HG02884 (cell line): Measurements from ENCODE around the gene SLC9A7.
A peak's percentile ranks its signal among the peaks of the same experiment; 100 is the strongest.
"Not testable (repeated sequence)": the region's sequence is repeated elsewhere in the genome, so short reads cannot be mapped to it uniquely, and the experiment has no call there.

Experiments used
- ATAC-seq: cut with Tn5 transposase; IDR thresholded peaks from one replicate; pipeline ENCODE4 v1.9.1; 2021; ENCODE audit warnings: mild to moderate bottlenecking, moderate library complexity; ENCODE audit not compliant: unreplicated experiment

Gene SLC9A7

DNA sequence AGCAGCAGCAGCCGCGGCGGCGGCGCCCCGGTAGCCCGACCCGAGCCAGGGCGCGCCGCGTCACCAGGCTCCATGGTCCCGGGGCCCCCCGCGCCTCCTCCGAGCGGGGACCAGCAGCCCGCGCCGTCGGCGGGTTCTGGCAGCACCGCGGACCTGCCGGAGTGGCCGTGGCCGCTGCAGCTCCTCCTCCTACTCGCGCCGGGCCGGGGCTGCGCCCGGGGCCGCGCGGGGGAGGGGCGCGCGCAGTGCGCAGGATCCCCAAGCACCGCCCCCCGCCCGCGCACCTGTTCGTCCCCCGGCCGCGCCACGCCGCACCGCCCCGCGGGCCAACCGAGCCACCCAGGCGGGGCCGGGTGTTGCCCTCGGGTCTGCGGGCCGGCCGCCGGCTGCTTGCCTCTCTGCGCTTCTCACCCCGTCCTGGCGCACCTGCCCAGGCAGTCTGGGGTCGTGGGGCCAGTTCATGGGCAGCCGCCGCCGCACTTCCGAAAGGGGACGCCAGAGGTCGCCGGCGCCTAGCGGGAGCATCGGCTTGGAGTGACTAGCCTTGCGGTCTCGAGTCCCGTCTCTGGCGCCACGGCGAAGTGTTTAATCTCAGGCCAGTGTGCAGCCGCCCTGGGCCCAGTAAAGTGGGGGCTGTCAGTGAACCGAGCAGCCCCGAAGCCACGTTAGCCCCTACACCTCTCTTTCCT is at the start of gene SLC9A7:
SLC9A7 (minus strand) TSS at position 163 of the 689 bp plus-strand sequence; CDS start at position 74, 89 bp downstream.
- ATAC-seq: peak; percentile 59

DNA sequence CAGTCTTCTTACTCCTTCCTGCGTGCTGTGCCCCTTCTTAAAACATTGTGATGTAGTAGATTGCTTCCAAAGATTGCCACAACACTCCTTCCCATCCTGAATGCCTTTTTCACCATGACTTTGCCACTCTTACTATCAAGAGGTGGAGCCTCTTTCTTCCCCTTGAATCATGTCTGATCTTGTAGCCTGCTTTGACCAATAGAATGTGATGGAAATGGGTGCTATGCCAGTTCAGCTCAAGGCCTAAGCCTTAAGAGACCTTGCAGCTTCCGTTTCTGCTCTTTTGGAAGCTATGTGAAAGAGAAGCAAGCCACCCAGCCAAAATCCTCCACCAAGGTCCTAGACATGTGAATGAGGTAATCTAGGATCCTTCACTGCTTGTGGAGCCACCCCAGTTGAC is 46.4 kb upstream of the SLC9A7 start:
- ATAC-seq: no peak

DNA sequence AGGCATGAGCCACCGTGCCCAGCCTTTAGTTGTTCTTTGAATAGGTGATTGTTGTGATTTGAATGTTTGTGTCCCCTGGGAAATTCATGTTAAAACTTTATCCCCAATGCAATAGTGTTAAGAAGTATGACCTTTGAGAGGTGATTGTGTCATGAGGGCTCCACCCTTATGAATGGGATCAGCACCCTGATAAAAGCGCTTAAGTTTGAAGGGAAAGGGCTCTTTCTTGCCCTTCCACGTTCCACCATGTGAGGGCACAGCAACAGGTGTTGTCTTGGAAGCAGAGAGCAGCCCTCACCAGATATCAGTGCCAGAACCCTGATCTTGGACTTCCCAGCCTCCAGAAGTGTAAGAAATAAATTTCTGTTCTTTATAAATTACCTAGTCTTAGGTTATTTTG is 44.2 kb upstream of the SLC9A7 start:
- ATAC-seq: no peak

DNA sequence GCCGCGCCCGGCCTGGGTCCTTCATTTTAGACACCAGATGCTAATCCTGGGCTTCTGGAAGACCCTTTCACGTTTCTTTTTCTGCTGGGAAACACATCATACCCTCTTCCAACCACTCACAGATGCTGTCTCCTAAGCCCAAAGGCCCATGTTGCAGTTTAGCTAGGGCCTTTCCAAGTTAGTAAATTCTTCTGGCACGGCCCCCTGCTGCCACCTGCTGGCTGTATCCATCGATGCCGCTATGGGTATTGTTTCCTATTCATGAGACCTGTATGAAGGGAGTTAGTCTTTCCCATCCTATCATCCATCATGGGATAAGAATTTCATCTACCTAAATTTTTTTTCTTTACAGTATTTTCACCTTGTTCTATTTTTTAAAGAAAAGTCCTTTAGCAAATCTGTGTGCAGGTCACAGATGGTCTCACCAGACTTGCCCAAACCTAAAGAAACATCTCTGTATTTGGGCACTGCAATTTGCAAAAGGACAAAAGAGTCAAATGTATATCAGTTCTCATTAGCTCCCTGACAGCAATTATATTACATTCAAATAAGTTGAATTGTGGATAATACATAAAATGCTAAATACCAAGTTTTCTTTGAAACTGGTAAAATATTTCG is 37.8 kb upstream of the SLC9A7 start:
- no peak for ATAC-seq

DNA sequence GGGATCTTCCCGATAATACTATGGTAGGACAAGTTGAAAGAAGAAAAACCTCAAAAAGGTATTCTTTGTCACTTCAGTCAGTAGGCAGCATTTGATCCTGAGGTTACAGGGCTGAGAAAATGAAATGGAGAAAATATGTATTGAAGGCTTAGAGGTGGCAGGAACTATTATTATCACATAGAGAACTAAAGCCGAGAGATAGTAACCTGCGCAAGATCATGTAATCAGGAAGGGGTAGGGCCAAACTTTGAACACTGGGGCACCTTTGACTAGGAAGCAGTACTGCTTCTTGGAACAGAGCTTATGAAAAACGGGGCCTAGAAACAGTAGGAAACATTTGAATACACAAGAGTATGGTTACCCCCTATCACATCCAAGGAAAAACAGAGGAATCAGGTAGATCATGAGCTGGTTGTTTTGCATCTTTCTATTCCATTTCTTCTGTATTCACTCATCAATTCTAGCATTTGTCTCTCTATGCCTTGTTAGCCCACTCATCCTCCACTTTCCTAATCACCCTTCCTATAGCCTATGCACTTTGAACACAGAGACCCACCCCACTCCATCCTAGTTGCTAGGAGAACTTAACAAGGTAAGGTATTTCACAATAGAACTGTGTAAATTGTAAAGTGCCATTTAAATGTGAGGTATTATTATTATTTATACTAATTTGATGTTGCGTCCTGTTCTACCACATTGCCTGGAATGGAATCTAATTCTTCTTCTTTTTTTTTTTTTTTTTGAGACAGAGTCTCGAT is 34.6 kb upstream of the SLC9A7 start:
- no peak for ATAC-seq

DNA sequence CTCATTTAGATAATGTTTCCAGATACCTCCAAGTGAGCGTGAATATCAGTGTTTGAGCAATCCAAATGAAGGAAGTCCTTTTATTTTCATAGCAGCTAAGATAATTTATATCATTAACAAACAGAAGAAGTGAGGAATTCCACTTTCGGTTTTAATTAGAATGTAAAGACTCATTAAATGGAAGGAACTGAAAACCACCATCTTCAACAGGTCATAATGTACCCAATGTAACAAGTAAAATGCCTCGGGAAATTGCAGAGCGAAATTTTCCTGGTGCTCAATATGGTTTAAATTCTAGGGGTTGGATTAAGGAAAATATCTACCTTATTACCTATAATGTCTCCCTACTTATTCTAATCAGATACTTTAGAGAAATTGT is 33.9 kb upstream of the SLC9A7 start:
- ATAC-seq: peak; percentile 16

DNA sequence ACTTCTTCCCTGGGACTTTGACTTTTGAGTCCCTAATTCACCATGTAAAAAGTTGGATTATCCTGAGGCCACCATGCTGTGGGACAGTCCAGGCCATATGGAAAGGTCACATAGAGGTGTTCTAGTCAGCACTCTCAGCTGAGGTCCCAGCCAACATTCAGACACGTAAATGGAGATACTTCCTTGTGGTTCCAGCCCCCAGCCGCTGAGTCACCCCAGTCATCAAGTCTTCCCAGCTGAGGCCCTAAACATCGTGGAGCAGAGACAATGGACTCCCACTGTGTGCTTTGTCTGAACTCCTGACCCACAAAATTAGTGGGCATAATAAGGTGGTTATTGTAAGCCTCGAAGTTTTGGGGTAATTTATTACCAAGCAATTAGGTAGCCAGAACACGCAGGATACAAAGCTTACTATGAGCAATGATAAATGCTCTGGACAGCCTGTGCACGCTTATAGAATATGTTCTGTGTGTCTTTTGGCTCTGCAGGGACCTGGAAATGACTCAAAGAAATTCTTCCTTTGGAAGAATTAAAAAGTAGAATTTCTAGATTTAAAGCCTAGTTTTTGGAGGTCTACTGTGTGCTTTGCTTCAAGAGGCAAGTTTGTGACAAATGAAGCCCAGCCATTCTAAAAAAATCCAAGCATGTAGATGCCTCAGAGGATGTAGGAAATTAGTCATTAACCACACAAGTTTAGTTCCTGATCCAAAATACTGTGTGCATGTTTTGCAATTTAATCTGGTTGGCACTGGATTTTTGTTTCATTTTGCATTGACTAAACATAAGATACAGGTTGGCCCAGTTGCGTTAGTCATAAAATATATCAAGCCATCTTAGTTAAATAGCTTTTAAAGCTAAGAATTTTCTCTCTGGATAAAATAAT is 33.2 kb upstream of the SLC9A7 start:
- ATAC-seq: peak; percentile 57

DNA sequence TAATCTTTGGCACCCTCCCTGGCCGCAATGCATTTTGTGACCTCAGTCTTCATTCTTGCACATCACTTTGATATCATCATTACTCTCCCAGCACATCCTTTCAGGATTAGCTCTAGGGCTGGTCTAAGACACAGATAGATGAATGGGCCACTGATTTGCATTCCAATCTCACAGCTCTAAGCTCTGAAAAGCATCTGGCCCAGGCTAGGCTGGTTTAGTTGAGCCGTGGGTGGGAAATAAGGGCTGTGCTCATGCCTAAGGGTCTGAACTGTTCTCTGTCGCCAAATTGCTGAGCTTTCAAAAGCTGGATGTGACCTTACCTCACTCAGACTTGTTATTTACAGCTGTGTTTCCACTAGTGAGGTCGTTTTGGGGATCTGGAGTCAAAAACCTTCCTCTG is 30.0 kb upstream of the SLC9A7 start:
- ATAC-seq: no peak

DNA sequence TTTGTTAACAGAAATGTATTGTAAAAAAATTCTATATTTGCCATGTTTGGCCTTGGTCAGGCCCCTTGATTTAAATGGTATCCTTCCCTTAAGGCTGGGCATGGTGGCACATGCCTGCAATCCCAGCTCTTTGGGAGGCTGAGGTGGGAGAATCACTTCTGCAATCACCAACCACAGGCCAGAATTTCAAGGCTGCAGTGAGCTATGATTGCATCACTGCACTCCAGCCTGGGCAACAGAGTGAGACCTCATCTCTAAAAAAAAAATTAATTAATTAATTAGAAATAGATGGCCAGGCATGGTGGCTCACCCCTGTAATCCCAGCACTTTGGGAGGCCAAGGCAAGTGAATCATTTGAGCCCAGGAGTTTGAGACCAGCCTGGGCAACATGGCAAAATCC is 25.5 kb upstream of the SLC9A7 start:
- ATAC-seq: not testable (repeated sequence)

DNA sequence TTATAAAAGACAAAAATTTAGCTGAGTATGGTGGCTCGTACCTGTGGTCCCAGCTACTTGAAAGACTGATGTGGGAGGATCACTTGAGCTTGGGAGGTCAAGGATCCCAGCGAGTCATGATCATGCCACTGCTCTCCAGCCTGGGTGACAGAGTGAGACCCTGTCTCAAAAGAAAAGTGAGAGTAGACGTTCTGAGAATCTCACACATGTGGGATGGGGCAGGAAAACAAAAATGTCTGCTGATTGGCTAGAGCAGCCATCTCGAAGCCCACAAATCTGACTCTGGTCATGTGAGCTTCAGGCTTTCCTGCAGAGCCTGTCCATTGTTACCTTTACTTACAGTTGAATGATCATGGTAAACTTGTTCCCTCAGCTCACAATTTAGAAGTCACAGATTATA is 23.1 kb upstream of the SLC9A7 start:
- ATAC-seq: no peak

DNA sequence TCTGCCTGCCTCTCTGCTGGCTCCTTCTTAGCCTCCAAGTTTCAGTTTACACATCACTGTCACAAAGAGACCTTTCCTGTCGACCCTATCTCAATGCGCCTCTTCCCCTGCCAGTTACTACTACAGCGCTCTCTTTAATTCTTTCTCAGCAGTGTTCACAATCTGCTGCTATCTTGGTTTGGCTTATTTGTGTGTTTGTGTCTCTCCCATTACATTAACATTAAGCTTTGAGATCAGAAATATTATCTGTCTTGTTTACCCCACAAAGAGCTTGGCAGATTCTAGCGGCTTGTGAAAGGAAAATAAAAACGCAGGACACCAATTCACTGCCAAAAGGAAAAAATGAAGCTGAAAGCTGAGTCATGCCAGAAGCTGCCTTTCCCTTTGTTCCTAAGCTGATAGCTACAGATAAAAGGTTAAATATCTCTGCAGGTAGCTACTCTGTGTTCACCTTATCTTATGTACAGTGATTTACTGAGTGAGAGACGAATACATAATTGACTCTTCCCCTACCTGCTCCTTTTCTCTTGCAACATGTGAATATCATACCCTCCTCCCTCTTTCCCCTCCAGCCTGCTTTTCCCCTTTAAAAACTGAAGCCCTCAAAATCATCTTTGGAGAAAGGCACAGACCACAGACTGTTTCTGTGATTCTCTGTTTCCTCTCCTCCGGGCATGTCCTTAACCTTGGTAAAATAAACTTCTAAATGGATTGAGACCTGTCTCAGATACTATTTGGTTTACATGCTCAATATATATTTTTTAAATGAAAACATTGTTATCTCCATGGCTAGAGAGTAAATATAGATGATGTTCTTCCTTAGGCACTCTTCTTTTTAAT is 19.3 kb upstream of the SLC9A7 start:
- no peak for ATAC-seq

DNA sequence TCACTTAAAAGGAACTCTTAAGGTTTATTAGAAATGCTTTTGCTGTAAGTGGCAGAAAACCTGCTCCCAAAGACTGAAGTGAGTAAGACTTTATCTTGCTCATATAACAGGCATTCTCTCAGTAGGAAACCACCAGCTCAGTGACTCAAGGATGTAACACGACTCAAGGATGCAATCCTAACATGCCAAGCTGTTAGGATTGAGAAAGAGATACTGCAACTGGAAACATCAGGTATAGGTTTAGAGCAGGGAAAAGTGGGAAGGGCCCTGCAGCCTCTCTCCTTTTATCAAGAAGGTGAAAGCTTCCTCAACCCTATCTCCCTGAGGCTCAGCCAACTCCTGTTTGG is 11.9 kb upstream of the SLC9A7 start:
- no peak for ATAC-seq

DNA sequence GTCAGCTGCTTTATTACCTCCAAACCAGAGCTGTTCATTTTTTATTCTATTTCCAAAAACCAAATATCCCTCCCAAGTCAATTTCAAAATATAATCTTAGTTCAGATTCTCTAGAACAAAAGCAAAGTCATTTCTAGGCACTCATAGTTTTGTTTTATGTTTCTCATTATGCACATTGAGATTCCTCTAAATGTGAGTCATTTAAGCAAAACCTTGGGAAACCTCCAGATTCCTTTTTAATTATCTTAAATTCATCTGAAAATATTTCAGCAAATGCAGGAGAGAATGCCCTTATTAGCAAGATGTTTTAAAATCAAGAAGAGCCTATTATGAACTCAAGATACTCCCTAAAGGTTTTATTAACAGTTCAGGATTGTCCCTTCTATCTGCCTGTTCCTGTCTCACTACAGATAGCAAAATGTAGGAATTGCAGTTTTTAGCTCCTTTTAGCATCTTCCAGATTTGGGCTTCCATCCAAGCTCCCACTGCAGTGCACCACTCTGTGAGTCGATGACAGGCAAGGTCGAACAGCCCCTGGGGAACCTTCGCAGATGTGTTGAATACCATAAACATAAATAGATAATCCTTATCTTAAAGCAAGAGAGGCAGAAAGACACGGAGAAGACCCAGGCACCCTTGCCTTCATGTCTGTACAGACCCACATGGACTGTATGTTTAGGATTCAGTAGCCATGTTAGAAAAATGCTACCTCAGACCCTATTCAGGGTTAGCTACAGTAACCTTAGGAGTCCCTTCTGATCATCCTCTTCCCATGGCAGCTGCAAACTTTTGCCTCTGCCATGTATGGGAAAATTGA is 11.3 kb upstream of the SLC9A7 start:
- no peak for ATAC-seq

DNA sequence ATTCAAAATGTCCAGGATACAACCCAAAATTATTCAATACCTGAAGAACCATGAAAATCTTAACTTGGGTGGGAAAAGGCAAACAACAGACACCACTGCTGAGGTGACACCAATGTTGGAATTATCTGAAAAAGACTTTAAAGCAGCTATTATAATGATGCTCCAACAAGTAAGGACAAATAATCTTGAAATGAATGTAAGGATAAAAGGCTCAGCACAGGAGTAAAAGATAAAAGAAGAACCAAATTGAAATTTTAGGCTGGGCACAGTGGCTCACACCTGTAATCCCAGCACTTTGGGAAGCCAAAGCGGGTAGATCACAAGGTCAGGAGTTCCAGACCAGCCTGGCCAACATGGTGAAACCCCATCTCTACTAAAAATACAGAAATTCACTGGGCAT is 4.0 kb upstream of the SLC9A7 start:
- ATAC-seq: no peak

DNA sequence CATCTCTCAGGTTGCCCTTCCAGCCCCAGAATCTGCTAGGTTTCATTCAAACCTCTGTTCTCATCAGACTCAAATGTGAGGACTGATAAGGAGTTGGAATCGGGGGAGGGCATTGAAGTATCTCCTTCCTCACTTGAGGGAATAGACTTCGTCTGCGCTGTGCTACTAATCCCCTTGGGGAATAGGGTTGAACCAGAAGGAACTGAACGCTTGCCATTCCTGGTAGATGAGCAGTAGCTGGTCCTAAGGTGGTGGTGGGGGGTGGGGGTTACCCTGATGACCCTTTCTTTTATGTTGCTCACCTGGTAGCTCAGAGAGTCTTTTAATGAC is 692 bp upstream of the SLC9A7 start:
- no peak for ATAC-seq

DNA sequence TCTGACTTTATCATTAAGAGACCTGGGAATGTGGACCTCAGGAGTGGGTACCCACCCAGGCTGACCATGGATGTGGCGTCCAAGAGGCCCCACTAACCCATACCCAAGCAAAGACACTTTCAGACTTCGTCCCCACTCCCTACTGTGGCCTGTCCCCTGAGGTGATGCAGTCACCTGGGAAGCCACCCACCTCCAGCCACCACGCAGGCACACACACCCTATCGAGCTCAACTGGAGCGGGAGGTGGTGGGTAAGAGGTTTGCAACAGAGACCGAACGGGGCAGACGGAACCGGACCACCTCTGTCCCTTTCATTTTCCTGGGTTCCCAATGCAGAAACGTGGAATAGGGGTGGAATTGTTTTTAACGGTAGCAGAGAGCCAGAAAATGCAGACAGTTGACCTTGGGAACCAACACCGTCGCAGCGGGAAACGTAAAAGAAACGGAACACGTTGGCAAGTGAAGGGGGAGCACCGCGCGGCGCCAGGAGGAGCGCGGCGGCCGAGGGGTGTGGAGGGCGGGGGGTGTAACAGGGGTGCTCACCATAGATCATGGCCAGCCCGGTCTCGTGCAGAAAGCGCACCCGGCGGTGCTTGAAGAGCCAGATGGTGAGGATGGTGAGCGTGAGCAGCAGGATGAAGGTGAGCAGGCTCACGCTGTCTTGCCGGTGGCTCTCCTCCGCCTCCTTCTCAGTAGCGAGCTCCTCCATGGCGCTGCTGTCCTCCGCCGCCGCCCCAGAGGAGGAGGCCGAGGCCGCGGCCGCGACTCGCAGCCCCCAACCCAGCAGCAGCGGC is 559 bp downstream of the SLC9A7 start:
- peak; percentile 10 for ATAC-seq

DNA sequence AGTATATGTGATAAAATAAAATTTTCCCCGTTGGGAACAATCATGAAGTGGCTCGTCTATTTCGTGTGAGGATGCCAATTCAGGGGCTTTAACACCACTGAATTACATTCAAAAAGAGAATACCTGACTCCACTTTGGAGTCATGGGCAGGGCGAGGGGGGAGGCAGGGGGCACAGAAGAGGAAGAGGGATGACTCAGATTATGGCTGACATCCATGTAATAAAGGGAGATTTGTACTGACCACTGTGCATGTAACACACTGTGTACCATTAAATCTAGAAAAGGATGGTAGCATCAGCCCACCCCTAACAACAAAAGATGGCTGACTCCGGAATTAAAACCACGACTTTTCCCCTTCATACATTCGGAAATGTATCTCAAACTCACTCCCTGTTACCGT is 1.3 kb downstream of the SLC9A7 start:
- ATAC-seq: no peak

DNA sequence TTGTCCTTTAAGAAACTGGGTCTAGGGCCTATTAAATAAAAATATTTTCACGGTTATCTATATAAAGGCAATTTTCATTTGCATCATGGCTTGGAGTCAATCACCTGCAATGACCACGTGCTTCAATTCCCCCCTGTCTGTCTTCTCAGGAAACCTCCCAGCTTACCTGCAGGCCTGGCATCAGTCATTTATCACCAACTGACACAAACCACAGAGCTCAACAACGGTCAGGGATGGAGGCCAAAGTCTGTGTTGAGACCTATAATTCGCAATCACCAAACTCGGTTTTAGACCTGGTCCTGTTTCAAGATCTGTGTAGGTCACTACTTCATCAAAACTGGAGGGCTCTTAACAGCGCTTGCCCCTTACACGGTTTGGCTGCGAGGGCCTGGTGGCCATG is 1.9 kb downstream of the SLC9A7 start:
- ATAC-seq: no peak

DNA sequence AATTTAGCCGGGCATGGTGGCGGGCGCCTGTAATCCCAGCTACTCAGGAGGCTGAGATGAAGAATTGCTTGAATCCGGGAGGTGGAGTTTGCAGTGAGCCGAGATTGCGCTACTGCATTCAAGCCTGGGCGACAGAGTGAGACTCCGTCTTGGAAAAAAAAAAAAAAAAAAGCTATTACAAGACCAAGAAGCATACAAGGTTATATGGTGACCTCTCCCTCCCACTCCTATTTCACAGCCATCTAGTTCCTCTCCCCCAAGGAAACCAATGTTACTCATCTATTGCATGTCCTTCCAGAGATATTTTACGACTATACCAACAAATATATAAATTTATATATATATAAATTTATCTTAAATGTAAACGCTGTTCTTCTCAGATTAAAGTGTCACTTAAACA is 3.2 kb downstream of the SLC9A7 start:
- ATAC-seq: no peak
